ENCODE results near the gene CRELD2.

CRELD2 gene

DNA sequence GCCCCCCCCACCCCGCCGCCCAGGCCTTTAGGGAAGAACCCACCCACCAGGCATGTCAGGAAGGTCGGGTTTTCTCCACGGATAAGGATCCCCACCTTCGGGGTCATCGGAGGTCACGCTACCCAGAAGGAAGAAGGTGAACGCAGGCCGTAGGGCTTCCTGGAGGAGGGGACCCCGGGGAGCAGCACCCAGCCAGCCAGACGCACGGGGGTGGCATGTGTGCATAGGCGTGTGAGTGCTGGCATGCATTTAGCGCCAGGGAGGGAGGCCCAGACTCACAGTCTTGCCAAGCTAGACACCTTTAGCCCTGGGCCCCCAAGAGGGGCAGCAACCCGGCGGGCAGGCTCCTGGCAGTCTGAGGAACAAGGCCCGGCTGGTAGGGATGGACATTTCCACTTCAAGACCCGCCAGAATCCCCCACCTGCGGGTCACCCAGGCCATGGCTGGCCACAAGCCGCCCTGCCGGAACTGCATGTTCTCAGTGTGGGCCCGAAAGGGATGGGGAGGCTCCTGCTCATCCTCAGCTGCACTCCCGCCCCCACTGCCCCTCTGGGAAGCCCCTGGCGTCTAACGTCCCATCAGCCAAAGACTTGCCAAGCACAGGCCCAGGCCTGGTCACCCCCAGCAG lies 25.5 kb downstream of the CRELD2 start:
- no peak for DNase-seq

DNA sequence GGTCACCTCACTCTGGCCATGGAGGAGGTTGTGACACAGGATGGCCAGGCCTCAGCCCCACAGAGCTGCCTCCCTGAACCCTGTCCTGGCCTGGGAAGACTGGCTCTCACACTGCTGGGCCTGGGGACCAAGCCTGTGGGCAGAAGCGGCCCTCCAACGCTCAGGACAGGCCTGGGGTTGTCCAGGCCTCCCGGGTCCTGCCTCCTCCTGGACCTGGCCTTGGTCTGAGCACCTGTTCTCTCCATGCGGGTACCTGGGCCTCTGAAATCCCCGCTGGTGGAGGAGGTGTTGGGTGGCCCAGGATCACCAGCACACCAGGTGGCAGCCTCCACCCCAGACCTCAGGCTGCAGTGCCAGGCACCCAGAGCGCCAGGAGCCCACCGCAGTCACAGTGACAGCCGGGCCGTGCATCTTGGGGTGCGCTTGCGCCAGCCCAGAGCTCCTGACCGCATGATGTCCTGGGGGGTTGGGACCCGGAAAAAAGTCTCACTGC lies 26.0 kb downstream of the CRELD2 start:
- no peak for DNase-seq

DNA sequence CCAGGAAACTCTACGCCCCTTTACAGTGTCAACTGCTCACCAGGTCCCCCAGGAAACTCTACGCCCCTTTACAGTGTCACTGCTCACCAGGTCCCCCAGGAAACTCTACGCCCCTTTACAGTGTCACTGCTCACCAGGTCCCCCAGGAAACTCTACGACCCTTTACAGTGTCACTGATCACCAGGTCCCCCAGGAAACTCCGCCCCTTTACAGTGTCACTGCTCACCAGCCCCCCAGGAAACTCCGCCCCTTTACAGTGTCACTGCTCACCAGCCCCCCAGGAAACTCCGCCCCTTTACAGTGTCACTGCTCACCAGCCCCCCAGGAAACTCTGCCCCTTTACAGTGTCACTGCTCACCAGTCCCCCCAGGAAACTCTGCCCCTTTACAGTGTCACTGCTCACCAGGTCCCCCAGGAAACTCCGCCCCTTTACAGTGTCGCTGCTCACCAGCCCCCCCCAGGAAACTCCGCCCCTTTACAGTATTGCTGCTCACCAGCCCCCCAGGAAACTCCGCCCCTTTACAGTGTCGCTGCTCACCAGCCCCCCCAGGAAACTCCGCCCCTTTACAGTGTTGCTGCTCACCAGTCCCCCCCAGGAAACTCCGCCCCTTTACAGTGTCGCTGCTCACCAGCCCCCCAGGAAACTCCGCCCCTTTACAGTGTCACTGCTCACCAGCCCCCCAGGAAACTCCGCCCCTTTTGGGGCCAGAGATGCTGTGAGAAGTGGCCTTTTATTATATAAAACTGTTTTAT lies 26.8 kb downstream of the CRELD2 start:
- peak in 1 of 56 donors; percentile 36 for DNase-seq

DNA sequence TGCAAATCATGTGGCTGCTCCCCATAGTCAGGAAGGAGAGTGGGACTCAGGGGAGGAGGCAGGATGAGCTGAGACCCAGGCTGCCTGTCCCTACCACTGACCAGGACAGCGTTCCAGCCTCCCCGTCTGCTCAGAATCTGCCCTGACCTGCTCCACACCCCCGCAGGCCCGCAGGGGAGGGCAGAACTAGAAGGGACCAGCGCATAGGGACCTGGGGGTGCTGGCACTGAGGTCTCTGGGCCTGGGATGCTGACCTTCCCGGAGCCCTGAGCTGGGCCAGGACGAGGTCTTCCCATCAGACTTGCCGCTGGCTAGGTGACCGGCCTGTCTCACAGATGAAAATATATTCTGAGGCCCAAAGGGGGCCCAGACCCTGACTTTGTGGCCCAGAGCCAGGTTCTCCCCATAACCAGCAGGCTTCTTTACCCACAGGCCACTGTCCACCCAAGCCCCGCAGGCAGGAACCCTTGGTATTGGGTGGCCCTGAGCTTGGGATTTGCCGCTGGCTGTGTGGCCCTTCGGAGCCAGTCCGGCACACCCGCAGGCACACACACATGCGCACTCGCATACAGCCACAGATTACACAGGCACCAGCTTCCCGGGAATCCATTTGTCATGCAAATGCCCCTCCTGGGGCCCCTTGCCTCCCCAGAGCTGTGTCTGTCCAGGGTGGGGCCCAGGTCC lies 28.3 kb downstream of the CRELD2 start:
- DNase-seq = no peak

DNA sequence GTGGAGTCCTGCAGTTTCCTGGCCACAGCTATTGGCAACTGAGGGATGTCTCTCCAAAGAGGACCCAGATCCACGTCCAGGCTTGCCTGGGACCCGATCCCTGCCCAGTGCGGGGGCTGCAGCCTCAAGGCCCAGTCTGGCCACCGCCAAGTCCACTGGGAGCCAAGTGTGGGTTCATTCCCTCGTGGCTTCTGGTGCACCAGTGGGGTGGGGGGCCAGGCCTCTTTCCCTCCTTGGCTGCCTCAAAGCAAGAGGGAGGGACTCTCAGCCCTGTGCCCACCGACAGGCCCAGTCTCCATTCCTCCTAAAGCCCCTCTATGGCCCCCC lies 28.8 kb downstream of the CRELD2 start:
- no peak for DNase-seq

DNA sequence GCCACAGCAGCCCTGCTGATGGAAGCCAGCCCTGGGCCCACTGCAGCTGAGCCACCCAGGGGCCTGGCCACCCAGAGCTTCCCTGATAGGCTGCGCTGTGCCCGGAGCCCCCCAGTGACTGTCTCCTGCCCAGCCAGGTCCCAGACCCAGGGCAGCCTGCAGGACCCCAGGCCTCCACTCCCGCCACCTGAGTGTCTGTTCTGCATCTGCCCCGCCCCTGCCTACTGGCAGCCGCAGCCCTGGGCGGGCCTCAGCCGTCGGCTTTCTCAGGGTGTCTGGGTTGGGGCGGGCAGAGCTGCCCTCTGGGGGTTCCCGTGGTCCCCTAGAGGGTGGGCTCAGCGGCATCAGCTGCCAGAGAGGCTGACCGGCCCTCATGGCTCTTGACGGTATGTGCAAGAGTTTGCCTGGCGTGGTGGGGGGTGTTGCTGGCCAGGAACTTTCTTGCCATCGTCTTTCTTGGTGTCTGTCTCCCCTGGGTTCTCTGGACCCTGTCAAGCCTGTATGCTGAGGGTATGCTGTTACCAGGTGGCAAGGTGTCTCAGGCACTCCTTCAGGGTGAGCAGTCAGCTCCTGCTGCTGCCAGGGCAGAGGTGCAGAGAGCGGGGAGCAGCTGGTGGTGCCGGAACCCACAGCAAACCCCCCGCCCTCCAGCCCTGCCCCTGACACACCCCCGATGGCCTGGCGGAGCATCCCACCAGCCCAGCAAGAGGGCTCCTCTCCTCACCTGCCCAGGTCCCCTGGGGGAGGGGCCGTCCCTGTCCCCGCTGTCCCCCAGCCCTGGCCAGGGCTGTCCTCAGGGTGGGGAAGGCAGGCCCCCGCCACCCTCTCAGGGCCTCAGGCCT lies 29.9 kb downstream of the CRELD2 start:
- DNase-seq = no peak

DNA sequence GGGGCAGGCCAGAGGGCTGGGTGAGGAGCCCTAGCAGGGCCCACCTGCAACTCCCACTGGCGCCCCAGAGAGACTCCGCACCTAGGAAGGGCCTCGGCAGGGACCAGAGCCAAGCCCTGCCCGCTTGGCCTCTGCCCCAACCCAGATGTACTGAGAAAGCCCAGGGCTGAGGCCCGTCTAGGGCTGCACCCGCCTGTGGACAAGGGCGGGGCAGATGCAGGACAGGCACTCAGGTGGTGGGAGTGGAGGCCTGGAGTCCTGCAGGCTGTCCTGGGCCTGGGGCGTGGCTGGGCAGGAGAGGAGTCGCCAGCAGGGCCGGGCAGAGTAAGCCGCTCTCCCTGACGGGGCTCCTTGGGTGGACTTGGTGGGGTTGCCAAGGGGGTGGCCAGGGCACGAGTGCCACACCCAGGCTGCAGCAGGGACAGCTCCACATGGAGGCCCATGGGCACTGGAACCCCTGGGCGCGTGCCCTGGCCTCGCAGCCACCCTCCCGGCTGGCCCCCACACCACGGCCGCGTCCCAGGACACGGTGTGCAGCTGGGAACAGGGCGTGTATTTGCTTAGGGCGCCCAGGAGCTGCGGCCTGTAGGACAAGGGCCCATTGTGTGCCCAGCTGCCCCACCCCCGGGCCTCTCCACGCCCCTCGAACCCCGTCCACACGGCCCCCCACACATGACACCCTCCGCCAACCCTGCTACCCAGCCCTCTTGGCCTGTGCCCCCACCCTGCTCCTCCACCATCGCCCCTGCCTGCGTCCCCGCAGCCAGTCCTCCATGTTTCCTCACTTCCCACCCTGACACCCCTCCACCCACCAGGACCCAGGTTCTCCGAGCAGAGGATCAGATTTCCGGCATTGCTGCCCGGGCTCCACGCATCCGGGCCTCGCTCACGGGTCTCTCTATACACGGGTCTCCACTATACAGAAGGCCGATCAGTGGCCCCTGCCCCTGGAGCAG lies 30.8 kb downstream of the CRELD2 start:
- DNase-seq = no peak

DNA sequence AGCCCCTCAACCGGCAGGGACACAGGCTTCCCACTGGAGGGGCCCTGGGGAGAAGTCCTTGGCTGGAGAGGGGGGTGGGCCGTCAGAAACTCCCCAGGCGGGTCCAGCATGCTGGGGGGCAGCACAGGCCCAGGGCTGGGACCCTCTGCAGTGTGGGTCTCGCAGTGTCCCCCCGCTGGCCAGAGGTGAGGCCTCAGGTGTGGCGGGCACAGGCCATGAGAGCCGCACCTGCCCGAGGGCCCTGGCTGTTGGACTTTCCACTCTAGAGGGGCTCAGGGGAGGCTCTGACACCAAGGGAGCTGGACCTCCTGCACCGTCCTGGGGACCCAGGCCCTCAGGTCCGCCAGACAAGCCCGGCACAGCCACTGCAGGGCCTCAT lies 31.5 kb downstream of the CRELD2 start:
- DNase-seq = no peak

DNA sequence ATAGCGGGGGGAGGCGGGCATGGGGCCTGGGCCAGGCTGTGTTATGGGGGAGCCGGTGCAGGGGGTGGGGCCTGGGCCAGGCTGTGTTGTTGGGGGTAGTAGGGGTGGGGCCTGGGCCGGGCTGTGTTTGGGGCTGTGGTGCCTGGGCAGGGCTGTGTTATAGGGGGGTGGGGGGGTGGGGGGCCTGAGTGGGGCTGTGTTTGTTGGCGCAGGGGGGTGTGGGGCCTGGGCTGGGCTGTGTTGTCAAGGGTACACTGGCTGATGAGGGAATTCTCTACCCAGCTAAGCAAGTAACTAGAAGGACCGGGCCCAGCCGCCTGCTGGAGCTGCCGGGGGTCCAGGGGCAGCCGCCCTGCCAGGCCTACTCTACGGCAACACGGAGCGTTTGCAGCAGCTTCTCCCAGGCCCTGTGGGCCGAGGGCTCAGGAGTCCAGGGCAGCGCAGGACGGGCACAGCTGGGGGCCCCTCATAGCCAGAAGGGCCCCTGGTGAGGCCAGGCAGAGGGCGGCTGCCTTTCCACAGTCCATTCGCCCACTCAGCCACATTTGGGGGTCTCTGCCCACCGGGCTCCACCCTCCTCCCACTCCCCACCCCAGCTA lies 32.1 kb downstream of the CRELD2 start:
- DNase-seq = no peak

DNA sequence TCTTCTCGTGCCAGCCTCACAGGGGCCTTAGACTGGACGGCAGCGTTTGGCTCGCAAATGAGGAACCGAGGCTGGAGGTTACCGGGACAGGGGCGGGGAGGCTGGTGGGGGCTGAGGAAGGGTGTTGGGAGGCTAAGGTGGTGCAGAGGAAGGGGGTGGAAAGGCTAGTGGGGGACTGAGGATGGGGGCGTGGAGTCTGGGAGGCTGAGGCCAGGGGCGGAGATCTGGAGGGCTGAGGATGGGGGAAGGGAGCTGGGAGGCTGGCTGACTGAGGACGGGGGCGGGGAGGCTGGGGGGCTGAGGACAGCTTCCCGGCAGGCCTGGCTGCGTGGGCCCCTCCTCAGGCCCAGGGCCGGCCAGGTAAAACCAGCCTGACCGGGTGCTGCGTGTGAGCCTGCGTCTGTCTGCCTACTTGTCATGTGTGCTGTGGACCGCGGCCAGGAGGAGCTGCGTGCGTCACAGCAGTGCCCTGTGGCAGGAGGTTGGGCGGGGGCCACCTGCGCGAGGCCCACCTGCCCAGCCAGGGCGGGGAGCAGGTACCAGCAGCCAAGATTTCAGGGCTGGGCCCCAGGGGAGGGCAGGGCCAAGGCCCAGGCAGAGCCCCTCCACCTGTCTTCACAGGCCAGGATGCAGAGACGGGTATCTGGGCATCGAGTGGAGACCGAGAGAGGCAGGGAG lies 32.7 kb downstream of the CRELD2 start:
- DNase-seq = no peak

DNA sequence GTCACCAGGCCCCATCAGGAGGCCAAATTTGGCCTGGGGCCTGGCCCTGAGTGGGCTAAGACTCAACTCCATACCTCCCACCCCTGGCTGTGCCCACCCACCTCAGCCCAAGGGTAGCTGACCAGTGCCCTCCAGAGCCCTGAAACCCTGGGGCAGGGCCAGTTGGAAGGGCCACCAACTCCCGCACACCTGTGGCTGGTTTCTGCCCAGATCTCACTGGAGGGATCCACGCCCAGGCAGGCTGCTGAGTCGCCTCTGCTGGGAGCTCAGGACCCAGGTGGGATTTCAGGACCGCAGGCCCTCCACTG lies 33.2 kb downstream of the CRELD2 start:
- DNase-seq = no peak

DNA sequence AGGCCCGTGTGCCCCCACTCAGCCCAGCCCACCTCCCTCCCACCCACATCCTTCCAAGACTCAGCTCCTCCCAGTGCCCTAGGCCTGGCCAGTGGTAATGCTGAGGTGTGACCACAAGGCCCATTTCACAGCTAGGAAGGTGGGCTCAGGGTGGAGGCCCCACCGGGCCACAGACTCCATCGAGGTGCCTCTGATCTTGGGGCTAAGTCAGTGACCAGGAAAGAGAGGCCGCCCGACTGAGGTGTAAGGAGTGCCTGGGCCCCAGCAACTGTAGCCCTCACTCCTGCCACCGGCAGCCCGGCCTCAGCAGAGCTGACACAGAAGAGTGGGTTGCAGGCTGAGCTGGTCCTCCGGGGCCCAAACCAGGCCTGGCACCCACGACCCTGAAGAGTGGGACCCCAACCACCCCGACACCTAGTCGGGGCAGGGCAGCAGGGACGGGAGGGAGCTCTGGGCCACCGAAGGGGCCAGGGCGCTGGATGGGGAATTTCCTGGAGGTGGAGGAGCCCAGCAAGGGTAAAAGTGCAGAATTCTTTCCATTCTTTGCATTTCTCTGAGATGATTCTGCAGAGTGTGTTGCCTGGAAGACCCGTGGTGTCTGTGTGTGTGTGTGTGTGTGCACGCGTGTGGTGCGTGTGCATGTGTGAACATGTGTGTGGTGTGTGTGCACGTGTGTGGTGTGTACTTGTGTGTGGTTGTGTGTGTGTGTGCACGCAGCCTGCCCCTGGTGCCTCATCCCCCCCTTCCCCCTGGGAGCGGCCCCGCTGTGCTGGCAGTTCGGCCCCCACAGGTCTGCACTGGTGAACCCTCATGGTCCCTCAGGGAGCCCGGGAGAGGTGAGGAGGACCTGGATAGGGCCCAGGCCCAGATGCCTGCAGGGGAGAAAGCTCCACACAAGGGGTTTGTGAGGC lies 33.8 kb downstream of the CRELD2 start:
- DNase-seq = no peak

DNA sequence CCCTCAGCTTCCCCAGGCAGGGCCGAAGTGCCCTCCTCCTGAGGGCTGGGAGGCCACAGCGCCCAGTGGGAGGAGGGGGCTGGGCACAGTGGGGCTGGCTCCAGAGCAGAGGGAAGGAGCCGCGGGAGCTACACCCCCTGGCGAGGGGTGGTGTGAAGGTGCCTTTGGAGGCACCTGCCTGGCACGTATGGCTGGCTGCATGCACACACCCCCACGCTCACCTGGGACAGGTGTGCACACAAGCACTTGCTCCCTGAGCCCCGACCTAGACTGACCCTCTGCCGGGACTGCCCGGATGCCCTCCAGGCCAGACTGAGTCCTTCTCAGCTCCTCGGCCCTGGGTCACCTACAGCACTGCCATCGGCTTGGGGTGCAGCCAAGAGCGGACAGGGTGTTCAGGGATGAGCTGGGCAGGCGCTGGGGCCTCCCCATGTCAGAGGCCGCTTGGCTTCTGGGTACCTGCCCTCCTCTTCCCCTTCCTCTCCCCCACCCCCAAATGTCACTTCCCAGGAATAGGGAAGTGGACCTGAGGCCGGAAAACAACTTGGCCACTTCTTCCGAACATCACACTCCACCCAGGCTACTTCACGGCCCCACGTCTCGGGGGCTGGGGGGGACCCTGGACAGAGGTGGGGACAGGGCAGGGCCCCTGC lies 34.7 kb downstream of the CRELD2 start:
- no peak for DNase-seq

DNA sequence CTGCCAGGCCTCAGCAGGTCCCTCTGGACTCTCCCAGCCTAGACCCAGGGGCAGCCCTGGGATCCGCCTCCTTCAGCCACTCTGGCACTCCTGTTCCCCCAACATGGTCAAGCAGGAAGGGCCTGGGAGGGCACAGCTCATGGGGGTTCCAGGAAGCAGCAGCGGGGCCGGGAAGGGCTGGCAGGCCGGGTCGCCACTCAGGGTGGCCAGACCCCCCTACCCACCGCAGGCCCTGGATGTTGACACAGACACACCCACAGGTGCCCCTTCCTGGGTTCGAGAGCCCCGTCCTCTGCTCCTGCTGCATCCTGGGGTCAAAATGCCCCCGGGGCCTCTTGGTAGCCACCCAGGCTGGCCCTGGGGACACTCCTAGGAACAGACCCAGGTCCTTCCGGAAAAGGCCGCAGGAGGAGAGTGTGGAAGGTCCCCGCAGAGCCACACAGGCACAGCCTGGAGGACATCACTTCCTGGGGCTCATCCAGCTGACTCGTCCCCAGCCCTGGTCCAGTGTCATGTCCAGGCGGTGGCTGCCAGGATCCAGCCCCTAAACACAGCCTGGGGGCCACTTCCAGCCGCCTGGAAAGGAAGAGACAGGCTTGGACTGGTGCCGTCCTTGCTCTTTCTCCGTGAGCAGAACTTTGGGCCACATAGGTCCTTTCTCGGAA lies 35.4 kb downstream of the CRELD2 start:
- no peak for DNase-seq

DNA sequence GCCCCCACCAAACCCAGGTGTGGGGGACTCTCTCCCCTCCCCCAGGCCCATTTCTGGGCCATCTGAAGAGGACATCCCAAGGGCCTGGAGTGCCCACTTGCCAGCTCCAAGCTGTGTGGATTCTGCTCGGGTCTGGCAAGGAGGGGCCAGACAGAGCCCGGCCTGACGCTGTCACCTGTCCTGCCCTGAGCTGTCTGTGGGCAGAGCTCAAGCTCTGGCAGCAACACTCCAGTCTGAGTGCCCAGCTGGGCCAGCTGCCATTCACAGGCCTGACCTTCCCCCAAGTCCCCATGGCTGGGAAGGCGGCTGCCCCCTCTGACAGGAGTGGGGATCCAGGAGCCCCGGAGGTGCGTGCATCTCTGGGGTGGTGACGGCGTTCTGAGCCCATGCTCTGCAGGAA lies 35.9 kb downstream of the CRELD2 start:
- peak in 3 of 56 donors; percentile 18 to 65 (median 48) for DNase-seq

DNA sequence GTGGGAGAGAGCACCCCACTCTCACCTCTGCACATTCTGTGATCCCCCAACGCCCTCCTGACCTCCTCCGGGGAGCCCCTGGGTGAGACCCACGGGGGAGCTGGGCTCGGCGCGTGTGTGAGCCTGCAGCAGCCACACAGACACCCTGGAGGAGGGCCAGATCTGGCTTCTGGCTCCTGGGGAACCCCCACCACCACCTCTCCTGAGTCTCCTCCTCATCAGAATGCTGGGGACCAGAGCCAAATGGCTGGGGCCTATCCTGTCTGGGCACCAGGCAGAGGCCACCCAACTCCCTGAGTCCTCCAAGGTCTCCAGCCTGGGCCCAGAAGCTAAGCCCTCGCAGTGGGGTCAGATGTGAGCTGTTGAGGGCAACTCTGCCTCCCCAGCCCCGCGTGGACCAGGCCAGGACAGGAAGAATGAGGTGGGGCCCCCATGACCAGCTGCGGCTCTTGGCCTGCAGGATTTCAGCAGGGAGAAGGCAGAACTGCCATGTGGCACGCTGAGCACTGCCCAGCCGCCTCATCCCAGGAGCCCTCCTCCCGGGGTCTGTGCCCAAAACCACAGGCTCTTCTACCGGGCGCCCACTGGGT lies 36.7 kb downstream of the CRELD2 start:
- DNase-seq = no peak
